ENCODE data around the gene FKBP6.

DNA sequence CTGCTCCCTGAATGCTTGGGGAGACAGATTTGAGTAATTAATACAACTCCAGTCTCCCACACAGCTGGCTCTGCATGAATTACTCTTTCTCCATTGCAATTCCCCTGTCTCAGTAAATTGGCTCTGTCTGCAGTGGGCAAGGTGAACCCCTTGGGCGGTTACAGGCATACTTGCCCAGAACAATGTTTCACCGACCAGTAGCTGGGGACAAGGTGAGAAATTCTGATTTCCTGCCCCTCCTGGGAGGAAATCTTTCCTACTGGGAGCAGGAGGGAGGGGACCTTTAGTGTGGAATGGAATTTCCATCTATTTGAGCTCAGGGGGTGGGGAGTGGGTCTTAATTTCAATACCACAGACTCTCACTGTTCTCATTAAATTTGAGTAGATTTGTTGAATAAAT, 63.4 kb downstream of the FKBP6 start:
- TF ChIP-seq, protein P1, sequence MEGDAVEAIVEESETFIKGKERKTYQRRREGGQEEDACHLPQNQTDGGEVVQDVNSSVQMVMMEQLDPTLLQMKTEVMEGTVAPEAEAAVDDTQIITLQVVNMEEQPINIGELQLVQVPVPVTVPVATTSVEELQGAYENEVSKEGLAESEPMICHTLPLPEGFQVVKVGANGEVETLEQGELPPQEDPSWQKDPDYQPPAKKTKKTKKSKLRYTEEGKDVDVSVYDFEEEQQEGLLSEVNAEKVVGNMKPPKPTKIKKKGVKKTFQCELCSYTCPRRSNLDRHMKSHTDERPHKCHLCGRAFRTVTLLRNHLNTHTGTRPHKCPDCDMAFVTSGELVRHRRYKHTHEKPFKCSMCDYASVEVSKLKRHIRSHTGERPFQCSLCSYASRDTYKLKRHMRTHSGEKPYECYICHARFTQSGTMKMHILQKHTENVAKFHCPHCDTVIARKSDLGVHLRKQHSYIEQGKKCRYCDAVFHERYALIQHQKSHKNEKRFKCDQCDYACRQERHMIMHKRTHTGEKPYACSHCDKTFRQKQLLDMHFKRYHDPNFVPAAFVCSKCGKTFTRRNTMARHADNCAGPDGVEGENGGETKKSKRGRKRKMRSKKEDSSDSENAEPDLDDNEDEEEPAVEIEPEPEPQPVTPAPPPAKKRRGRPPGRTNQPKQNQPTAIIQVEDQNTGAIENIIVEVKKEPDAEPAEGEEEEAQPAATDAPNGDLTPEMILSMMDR (IDR thresholded peaks at IDR 0.05): no peak
- TF ChIP-seq POLR2A (IDR thresholded peaks at IDR 0.05): no peak
